IMR-90 (cell line): ENCODE measurements around the gene SYT2.

Experiments
- CEBPB ChIP-seq: IDR thresholded peaks from 2 replicates; pipeline ENCODE4 v1.6.1; 2012; ENCODE audit warnings: low read depth, low read length, improper control_type of control experiment
- MAFK ChIP-seq: IDR thresholded peaks from 2 replicates; pipeline ENCODE4 v1.6.1; 2012; ENCODE audit warnings: low read depth, low read length, improper control_type of control experiment
- MXI1 ChIP-seq: IDR thresholded peaks from 2 replicates; pipeline ENCODE4 v1.6.1; 2012; ENCODE audit warnings: low read depth, mild to moderate bottlenecking, low read length, moderate library complexity, borderline replicate concordance
- RAD21 ChIP-seq: IDR thresholded peaks from 2 replicates; pipeline ENCODE4 v1.6.1; 2012; ENCODE audit warnings: low read length, improper control_type of control experiment
- TF ChIP-seq, protein P1 (sequence below): conservative IDR thresholded peaks from 2 replicates; pipeline ENCODE4 v1.5.1; 2012; ENCODE audit warnings: mild to moderate bottlenecking, low read depth, low read length, improper control_type of control experiment
- TF ChIP-seq, protein P2 (sequence below): fragments of 150-350 bp; IDR thresholded peaks from 2 replicates; pipeline ENCODE4 v1.6.1; 2017; ENCODE audit warnings: mild to moderate bottlenecking, antibody characterized with exemption, low read length, low read depth

GRCh38 chr1:202627841-202628565, 82.3 kb downstream of the SYT2 start:
- TF ChIP-seq CEBPB (no peak), RAD21 (no peak), MAFK (no peak), MXI1 (no peak)
- TF ChIP-seq, protein P1, sequence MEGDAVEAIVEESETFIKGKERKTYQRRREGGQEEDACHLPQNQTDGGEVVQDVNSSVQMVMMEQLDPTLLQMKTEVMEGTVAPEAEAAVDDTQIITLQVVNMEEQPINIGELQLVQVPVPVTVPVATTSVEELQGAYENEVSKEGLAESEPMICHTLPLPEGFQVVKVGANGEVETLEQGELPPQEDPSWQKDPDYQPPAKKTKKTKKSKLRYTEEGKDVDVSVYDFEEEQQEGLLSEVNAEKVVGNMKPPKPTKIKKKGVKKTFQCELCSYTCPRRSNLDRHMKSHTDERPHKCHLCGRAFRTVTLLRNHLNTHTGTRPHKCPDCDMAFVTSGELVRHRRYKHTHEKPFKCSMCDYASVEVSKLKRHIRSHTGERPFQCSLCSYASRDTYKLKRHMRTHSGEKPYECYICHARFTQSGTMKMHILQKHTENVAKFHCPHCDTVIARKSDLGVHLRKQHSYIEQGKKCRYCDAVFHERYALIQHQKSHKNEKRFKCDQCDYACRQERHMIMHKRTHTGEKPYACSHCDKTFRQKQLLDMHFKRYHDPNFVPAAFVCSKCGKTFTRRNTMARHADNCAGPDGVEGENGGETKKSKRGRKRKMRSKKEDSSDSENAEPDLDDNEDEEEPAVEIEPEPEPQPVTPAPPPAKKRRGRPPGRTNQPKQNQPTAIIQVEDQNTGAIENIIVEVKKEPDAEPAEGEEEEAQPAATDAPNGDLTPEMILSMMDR: no peak
- TF ChIP-seq, protein P2, sequence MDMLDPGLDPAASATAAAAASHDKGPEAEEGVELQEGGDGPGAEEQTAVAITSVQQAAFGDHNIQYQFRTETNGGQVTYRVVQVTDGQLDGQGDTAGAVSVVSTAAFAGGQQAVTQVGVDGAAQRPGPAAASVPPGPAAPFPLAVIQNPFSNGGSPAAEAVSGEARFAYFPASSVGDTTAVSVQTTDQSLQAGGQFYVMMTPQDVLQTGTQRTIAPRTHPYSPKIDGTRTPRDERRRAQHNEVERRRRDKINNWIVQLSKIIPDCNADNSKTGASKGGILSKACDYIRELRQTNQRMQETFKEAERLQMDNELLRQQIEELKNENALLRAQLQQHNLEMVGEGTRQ: no peak
